HepG2 (cell line): ENCODE results near the gene MAPRE3. TPM values are rescaled to one million over a fixed set of nuclear protein-coding genes. Genes with fewer than 3 reads are reported as not detected.

Source experiments
- ATF1 ChIP-seq: IDR thresholded peaks from 2 replicates; pipeline ENCODE4 v1.6.1; 2016; ENCODE audit warnings: mild to moderate bottlenecking, control low read depth
- CBX5 ChIP-seq: sonication (generic); formaldehyde crosslinking; IDR thresholded peaks from 2 replicates; pipeline ENCODE4 v1.4.0; 2020; ENCODE audit warnings: missing genetic modification reagents, borderline replicate concordance
- HDAC2 ChIP-seq: sonication (generic); formaldehyde crosslinking; IDR thresholded peaks from 2 replicates; pipeline ENCODE4 v1.4.0; 2020; ENCODE audit warnings: missing genetic modification reagents
- HOXD1 ChIP-seq: sonication (generic); formaldehyde crosslinking; IDR thresholded peaks from 2 replicates; pipeline ENCODE4 v1.5.0; 2020; ENCODE audit warnings: missing genetic modification reagents
- MAF1 ChIP-seq: sonication (generic); formaldehyde crosslinking; IDR thresholded peaks from 2 replicates; pipeline ENCODE4 v1.5.0; 2020; ENCODE audit warnings: missing genetic modification reagents, borderline replicate concordance
- MTF2 ChIP-seq: sonication (generic); formaldehyde crosslinking; IDR thresholded peaks from 2 replicates; pipeline ENCODE4 v1.5.0; 2020; ENCODE audit warnings: missing genetic modification reagents, borderline replicate concordance
- MXD4 ChIP-seq: IDR thresholded peaks from 2 replicates; pipeline ENCODE4 v1.6.1; 2016; ENCODE audit warnings: mild to moderate bottlenecking, missing biosample characterization, missing genetic modification reagents
- MZF1 ChIP-seq: sonication (generic); formaldehyde crosslinking; IDR thresholded peaks from 2 replicates; pipeline ENCODE4 v1.8.1; 2023; ENCODE audit warnings: mild to moderate bottlenecking, missing genetic modification reagents, borderline replicate concordance
- NCOA5 ChIP-seq: sonication (generic); formaldehyde crosslinking; IDR thresholded peaks from 2 replicates; pipeline ENCODE4 v1.4.0; 2020; ENCODE audit warnings: missing genetic modification reagents
- NR1H2 ChIP-seq: sonication (generic); formaldehyde crosslinking; IDR thresholded peaks from 2 replicates; pipeline ENCODE4 v1.8.1; 2022; ENCODE audit warnings: low read depth, missing genetic modification reagents, borderline replicate concordance
- PITX1 ChIP-seq: sonication (generic); formaldehyde crosslinking; IDR thresholded peaks from 2 replicates; pipeline ENCODE4 v1.5.1; 2020; ENCODE audit warnings: mild to moderate bottlenecking, missing genetic modification reagents
- RBAK ChIP-seq: sonication (generic); formaldehyde crosslinking; IDR thresholded peaks from 2 replicates; pipeline ENCODE4 v1.5.1; 2020; ENCODE audit warnings: mild to moderate bottlenecking, missing genetic modification reagents
- RFX1 ChIP-seq: fragments of 450-650 bp; IDR thresholded peaks from 2 replicates; pipeline ENCODE4 v1.6.1; 2017
- ZFP36 ChIP-seq: fragments of 150-350 bp; IDR thresholded peaks from 2 replicates; pipeline ENCODE4 v1.6.1; 2018; ENCODE audit warnings: borderline replicate concordance, low read length, low read depth; ENCODE audit not compliant: partially characterized antibody
- ZNF180 ChIP-seq: sonication (generic); formaldehyde crosslinking; IDR thresholded peaks from 2 replicates; pipeline ENCODE4 v1.4.0; 2020; ENCODE audit warnings: low read depth, missing genetic modification reagents, borderline replicate concordance
- ZNF24 ChIP-seq: fragments of 450-650 bp; IDR thresholded peaks from 2 replicates; pipeline ENCODE4 v1.6.1; 2017; ENCODE audit warnings: antibody characterized with exemption, mild to moderate bottlenecking
- ZNF274 ChIP-seq: sonication (generic); formaldehyde crosslinking; IDR thresholded peaks from 2 replicates; pipeline ENCODE4 v1.5.1; 2020; ENCODE audit warnings: mild to moderate bottlenecking, missing genetic modification reagents
- ZNF713 ChIP-seq: sonication (generic); formaldehyde crosslinking; IDR thresholded peaks from 2 replicates; pipeline ENCODE4 v1.4.0; 2020; ENCODE audit warnings: mild to moderate bottlenecking, missing genetic modification reagents
- ZNF720 ChIP-seq: sonication (generic); formaldehyde crosslinking; IDR thresholded peaks from 2 replicates; pipeline ENCODE4 v1.4.0; 2020; ENCODE audit warnings: missing genetic modification reagents
- ZNF839 ChIP-seq: sonication (generic); formaldehyde crosslinking; IDR thresholded peaks from 2 replicates; pipeline ENCODE4 v1.4.0; 2020; ENCODE audit warnings: missing genetic modification reagents, mild to moderate bottlenecking, borderline replicate concordance
- polyA plus RNA-seq, 8 experiments: library from polyadenylated mRNA; depleted of rRNA in 3 of 8; stranded (reverse) in 7 of 8; unstranded in 1 of 8; fragments of >200 nt; fragmentation: Illumina TruSeq in 4 of 8; extraction: Trizol in 4 of 8; gene quantifications; 2 replicates each; pipeline versions ENCODE4 v1.2.1 to v1.2.3, GENCODE V29; 2011 to 2016; ENCODE audit warnings: low read depth in 4 of 8, missing spikeins in 1 of 8, mixed read lengths in 1 of 8; ENCODE audit not compliant: insufficient read depth in 1 of 8
- total RNA-seq, 5 experiments: library from RNA; depleted of rRNA; stranded (reverse); fragments of >200 nt; fragmentation: Illumina TruSeq; extraction: Trizol; gene quantifications; 2 replicates each; pipeline ENCODE4 v1.2.3, GENCODE V29; 2016; ENCODE audit warnings: low read depth in 1 of 5
- TF ChIP-seq, protein P1 (sequence below): sonication (generic); formaldehyde crosslinking; IDR thresholded peaks from 2 replicates; pipeline ENCODE4 v1.4.0; 2020; ENCODE audit warnings: missing genetic modification reagents
- TF ChIP-seq, protein P2 (sequence below): sonication (generic); formaldehyde crosslinking; IDR thresholded peaks from 2 replicates; pipeline ENCODE4 v1.8.1; 2023; ENCODE audit warnings: mild to moderate bottlenecking, inconsistent platforms, moderate library complexity, missing genetic modification reagents, borderline replicate concordance

MAPRE3 gene
- total and polyA plus RNA-seq, 2 of the 13 experiments (the other 11 are each of a cell fraction or from before 2014, with no cell fraction given) = 0.31 to 0.91 TPM

DNA sequence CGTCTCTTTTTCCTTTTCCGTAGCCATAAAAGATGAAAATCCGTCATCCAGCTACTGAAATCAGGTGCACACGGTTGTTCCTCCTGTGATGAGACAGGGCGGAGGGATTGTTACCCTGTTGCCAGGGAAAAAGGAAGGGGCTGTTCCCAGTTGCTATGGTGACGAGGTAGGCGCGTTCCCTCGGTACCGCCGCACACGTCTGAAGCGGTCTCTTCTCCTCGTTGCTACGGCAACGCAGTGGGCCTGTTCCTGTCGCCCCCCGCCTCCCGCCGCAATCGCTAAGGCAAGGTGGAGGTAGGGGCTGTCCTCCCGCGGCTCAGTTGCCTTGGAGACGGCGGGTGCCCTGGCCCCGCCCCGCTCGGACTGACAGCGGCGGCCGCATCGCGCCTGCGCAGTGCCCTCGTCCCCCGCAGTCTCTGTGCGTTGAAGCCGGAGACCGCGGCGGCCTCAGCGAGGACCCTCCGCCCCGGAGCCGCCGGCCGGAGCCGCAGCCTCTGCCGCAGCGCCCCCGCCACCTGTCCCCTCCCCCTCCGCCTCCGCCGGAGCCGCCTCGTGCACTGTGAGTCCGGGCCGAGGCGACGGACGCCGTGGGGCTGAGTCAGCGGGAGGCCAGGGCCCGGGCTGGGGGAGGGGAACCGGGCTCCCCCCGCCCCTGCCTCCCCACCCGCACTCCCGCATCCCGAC is at the start of gene MAPRE3 (continued):
- TF ChIP-seq ZNF713 (CRISPR knock-in tag) (no peak), NR1H2 (no peak), ZNF274 (CRISPR knock-in tag) (no peak), HOXD1 (0 out of 2 replicates have a peak, but pooled peaks have one; percentile 28), RFX1 (peak; percentile 97), HDAC2 (CRISPR knock-in tag) (no peak), NCOA5 (no peak), RBAK (CRISPR knock-in tag) (no peak), ZNF720 (no peak), MAF1 (no peak), MTF2 (CRISPR knock-in tag) (peak; percentile 18; the same call in 1 of the 2 replicates), ZNF839 (CRISPR knock-in tag) (no peak; the same call in 1 of the 2 replicates), ZNF24 (no peak), PITX1 (CRISPR knock-in tag) (peak; percentile 63), ATF1 (CRISPR knock-in tag) (no peak), MXD4 (CRISPR knock-in tag) (0 out of 2 replicates have a peak, but pooled peaks have one; percentile 18), ZFP36 (no peak), MZF1 (no peak), ZNF180 (CRISPR knock-in tag) (no peak), CBX5 (CRISPR knock-in tag) (no peak)
- TF ChIP-seq, protein P1, sequence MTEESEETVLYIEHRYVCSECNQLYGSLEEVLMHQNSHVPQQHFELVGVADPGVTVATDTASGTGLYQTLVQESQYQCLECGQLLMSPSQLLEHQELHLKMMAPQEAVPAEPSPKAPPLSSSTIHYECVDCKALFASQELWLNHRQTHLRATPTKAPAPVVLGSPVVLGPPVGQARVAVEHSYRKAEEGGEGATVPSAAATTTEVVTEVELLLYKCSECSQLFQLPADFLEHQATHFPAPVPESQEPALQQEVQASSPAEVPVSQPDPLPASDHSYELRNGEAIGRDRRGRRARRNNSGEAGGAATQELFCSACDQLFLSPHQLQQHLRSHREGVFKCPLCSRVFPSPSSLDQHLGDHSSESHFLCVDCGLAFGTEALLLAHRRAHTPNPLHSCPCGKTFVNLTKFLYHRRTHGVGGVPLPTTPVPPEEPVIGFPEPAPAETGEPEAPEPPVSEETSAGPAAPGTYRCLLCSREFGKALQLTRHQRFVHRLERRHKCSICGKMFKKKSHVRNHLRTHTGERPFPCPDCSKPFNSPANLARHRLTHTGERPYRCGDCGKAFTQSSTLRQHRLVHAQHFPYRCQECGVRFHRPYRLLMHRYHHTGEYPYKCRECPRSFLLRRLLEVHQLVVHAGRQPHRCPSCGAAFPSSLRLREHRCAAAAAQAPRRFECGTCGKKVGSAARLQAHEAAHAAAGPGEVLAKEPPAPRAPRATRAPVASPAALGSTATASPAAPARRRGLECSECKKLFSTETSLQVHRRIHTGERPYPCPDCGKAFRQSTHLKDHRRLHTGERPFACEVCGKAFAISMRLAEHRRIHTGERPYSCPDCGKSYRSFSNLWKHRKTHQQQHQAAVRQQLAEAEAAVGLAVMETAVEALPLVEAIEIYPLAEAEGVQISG (CRISPR knock-in tag) = peak; percentile 43; the same call in 1 of the 2 replicates
- TF ChIP-seq, protein P2, sequence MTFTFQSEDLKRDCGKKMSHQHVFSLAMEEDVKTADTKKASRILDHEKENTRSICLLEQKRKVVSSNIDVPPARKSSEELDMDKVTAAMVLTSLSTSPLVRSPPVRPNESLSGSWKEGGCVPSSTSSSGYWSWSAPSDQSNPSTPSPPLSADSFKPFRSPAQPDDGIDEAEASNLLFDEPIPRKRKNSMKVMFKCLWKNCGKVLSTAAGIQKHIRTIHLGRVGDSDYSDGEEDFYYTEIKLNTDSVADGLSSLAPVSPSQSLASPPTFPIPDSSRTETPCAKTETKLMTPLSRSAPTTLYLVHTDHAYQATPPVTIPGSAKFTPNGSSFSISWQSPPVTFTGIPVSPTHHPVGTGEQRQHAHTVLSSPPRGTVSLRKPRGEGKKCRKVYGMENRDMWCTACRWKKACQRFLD (CRISPR knock-in tag) = no peak
